ENCODE results near the gene FOXP1. TPM values are rescaled to one million over a fixed set of nuclear protein-coding genes. Genes with fewer than 3 reads are reported as not detected.

The FOXP1 gene
- total RNA-seq, 1 donor from 2014 or later, result 27.3 TPM

GRCh38 chr3:71136276-71136675 is 447.3 kb downstream of the FOXP1 start:
- no peak for DNase-seq (ENCODE audit: low spot score)
- Mint-ChIP-seq H3K4me1 (peaks cover 43% of the 10 kb centered on the region), H3K4me3 (no peak overlapping the region), H3K9me3 (no peaks in the 10 kb centered on the region), H3K27me3 (ENCODE audit: insufficient read depth, low read depth) (peaks cover 2% of the 10 kb centered on the region), H3K36me3 (no peaks in the 10 kb centered on the region), H3K27ac (no peak overlapping the region)
- H3K79me2 ChIP-seq (ENCODE audit: low read depth), result no peaks in the 10 kb centered on the region
- no peaks in the 10 kb centered on the region for H3K9me3 ChIP-seq (ENCODE audit: low read depth)
- no peak overlapping the region for H3K4me2 ChIP-seq
- no peak overlapping the region for H3K4me3 ChIP-seq
- H3F3A ChIP-seq (ENCODE audit: low read depth), result peaks cover 5% of the 10 kb centered on the region
- H3K27me3 ChIP-seq, result no peaks in the 10 kb centered on the region
- H2AFZ ChIP-seq (replicated peaks), result no peak overlapping the region
- no peak overlapping the region for H3K9ac ChIP-seq
- H3K27ac ChIP-seq, result no peak overlapping the region
- H3K4me1 ChIP-seq, result peaks cover 18% of the 10 kb centered on the region
- H4K20me1 ChIP-seq (ENCODE audit: low read depth), result peaks cover 3% of the 10 kb centered on the region
- no peaks in the 10 kb centered on the region for H3K36me3 ChIP-seq
- TF ChIP-seq EZH2 (IDR thresholded peaks at IDR 0.05) (no peak), EZH2phosphoT487 (IDR thresholded peaks at IDR 0.05) (no peak)
- TF ChIP-seq, protein P1, sequence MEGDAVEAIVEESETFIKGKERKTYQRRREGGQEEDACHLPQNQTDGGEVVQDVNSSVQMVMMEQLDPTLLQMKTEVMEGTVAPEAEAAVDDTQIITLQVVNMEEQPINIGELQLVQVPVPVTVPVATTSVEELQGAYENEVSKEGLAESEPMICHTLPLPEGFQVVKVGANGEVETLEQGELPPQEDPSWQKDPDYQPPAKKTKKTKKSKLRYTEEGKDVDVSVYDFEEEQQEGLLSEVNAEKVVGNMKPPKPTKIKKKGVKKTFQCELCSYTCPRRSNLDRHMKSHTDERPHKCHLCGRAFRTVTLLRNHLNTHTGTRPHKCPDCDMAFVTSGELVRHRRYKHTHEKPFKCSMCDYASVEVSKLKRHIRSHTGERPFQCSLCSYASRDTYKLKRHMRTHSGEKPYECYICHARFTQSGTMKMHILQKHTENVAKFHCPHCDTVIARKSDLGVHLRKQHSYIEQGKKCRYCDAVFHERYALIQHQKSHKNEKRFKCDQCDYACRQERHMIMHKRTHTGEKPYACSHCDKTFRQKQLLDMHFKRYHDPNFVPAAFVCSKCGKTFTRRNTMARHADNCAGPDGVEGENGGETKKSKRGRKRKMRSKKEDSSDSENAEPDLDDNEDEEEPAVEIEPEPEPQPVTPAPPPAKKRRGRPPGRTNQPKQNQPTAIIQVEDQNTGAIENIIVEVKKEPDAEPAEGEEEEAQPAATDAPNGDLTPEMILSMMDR (IDR thresholded peaks at IDR 0.05), result no peak

DNA sequence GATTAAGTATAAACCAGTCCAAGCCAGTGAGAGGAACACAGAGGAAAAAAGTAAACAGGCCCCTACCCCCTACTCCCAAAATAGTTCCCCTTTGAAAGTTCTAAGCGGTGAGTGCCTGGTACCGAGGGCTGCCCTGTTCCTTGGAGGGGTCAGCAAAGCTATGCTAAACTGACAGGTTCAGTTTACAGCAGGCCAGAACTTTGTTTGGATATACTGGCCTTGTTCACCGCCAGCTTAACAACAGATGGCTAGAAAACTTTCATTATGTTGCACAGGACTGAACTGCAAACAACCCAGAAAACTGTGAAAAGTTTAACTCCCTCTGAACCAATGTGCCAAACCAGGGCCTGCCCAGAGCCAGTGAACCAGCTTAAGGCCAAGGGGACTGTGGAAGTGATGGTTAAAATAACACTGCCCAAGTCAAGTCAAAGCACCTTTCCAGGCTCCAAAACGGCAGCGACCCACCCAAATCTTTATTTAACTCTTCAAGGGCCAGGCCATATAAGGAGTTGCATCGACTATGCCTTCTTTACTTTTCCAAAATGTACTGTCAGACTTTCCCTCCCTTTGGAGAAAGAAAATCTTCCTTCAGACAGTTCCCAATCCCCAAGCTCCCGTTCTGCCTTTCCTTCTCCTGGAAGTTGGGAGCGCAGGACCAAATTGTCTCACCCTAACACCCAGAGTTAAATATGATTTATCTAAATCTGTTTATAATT is 448.0 kb downstream of the FOXP1 start:
- H3K27ac ChIP-seq, result no peak overlapping the region
- H3K4me1 ChIP-seq, result peaks cover 24% of the 10 kb centered on the region
- H3K4me1 Mint-ChIP-seq, result peaks cover 50% of the 10 kb centered on the region

DNA sequence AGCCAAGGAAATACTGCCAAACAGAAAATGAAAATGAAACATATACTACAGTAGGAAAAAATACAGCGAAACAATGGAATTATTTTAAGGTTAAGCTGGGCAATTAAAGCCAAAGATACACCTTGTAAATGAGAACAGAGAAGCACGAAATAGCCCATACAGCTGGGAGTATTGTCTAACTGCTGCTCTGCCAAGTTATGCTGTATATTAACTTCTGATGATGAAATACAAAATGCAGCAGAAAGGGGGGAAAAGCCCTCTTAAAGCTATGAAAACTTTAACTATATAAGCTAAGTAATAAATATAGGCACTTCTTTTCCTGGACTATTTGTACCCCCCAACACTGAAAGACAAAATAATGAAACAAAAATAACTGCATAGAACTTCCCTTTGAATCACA is 449.0 kb downstream of the FOXP1 start:
- Histone ChIP-seq H3K4me2 (no peak overlapping the region), H2AFZ (replicated peaks) (no peak overlapping the region), H3K27ac (no peak overlapping the region), H3K9ac (no peak overlapping the region), H3K27me3 (no peaks in the 10 kb centered on the region), H3K9me3 (ENCODE audit: low read depth) (no peaks in the 10 kb centered on the region), H3K36me3 (no peaks in the 10 kb centered on the region), H3K4me3 (no peak overlapping the region), H4K20me1 (ENCODE audit: low read depth) (peaks cover 3% of the 10 kb centered on the region), H3K79me2 (ENCODE audit: low read depth) (no peaks in the 10 kb centered on the region), H3K4me1 (peaks cover 34% of the 10 kb centered on the region), H3F3A (ENCODE audit: low read depth) (peaks cover 2% of the 10 kb centered on the region)
- TF ChIP-seq, protein P1 (IDR thresholded peaks at IDR 0.05), result no peak
- no peak for TF ChIP-seq EZH2phosphoT487 (IDR thresholded peaks at IDR 0.05)
- no peak for TF ChIP-seq EZH2 (IDR thresholded peaks at IDR 0.05)
- Mint-ChIP-seq H3K4me3 (no peak overlapping the region), H3K9me3 (no peaks in the 10 kb centered on the region), H3K27ac (no peak overlapping the region), H3K27me3 (ENCODE audit: insufficient read depth, low read depth) (peaks cover 2% of the 10 kb centered on the region), H3K4me1 (peaks cover 60% of the 10 kb centered on the region), H3K36me3 (no peaks in the 10 kb centered on the region)
- DNase-seq (ENCODE audit: low spot score), result no peak

More for the DNA sequence above, 448.0 kb downstream of the FOXP1 start:
- TF ChIP-seq, protein P1 (IDR thresholded peaks at IDR 0.05), result no peak
- TF ChIP-seq EZH2phosphoT487 (IDR thresholded peaks at IDR 0.05), result no peak
- TF ChIP-seq EZH2 (IDR thresholded peaks at IDR 0.05), result no peak
- Histone ChIP-seq H4K20me1 (ENCODE audit: low read depth) (peaks cover 3% of the 10 kb centered on the region), H3K36me3 (no peaks in the 10 kb centered on the region), H3K27me3 (no peaks in the 10 kb centered on the region), H3K4me2 (no peak overlapping the region), H3K9ac (no peak overlapping the region), H3K79me2 (ENCODE audit: low read depth) (no peaks in the 10 kb centered on the region), H3K9me3 (ENCODE audit: low read depth) (no peaks in the 10 kb centered on the region), H2AFZ (replicated peaks) (no peak overlapping the region), H3F3A (ENCODE audit: low read depth) (peaks cover 5% of the 10 kb centered on the region), H3K4me3 (no peak overlapping the region)
- no peak for DNase-seq (ENCODE audit: low spot score)
- Mint-ChIP-seq H3K27me3 (ENCODE audit: insufficient read depth, low read depth) (peaks cover 2% of the 10 kb centered on the region), H3K9me3 (no peaks in the 10 kb centered on the region), H3K27ac (peak overlapping the region; percentile 54), H3K4me3 (no peak overlapping the region), H3K36me3 (no peaks in the 10 kb centered on the region)

Measured in neural progenitor cell (in vitro differentiated cells).